Neural cell (in vitro differentiated cells): Measurements from ENCODE around the gene NUTM2B. TPM values are rescaled to one million over a fixed set of nuclear protein-coding genes. Genes with fewer than 3 reads are reported as not detected.
"Not testable (repeated sequence)": the region's sequence is repeated elsewhere in the genome, so short reads cannot be mapped to it uniquely, and the experiment has no call there.

ENCODE experiments used
- H2AFZ ChIP-seq: fragments of 200-600, 300-800 bp; sonication (generic), shearing (Covaris generic); 2 replicates; pipeline ENCODE4 v1.6.0; 2014; ENCODE audit warnings: low read depth, mild to moderate bottlenecking, antibody characterized with exemption, low read length, moderate library complexity
- H3F3A ChIP-seq: fragments of 200-600 bp; shearing (Covaris generic); 2 replicates; pipeline ENCODE4 v1.6.1; 2016; ENCODE audit warnings: mild to moderate bottlenecking, moderate library complexity, mixed read lengths, antibody characterized with exemption, low read length; ENCODE audit not compliant: insufficient read depth, poor library complexity, severe bottlenecking
- H3K27ac ChIP-seq: fragments of 200-600, 300-800 bp; sonication (generic), shearing (Covaris generic); 2 replicates; pipeline ENCODE4 v1.5.1; 2014; ENCODE audit warnings: mild to moderate bottlenecking, low read length, moderate library complexity
- H3K27me3 ChIP-seq: fragments of 300-800, 200-600 bp; sonication (generic), shearing (Covaris generic); 2 replicates; pipeline ENCODE4 v1.6.0; 2014; ENCODE audit warnings: mild to moderate bottlenecking, low read depth, low read length, moderate library complexity; ENCODE audit not compliant: insufficient read depth
- H3K36me3 ChIP-seq: fragments of 300-800, 200-600 bp; sonication (generic), shearing (Covaris generic); 2 replicates; pipeline ENCODE4 v1.5.1; 2014; ENCODE audit warnings: mild to moderate bottlenecking, antibody characterized with exemption, low read length, moderate library complexity; ENCODE audit not compliant: insufficient read depth
- H3K4me2 ChIP-seq: fragments of 300-800, 200-600 bp; sonication (generic), shearing (Covaris generic); 2 replicates; pipeline ENCODE4 v1.6.0; 2014; ENCODE audit warnings: mild to moderate bottlenecking, low read length
- H3K4me3 ChIP-seq: fragments of 300-800, 200-600 bp; sonication (generic), shearing (Covaris generic); 2 replicates; pipeline ENCODE4 v1.5.1; 2014; ENCODE audit warnings: mild to moderate bottlenecking, low read length, moderate library complexity
- H3K79me2 ChIP-seq: fragments of 200-600 bp; shearing (Covaris generic); replicated peaks from 2 replicates; pipeline ENCODE4 v1.6.0; 2014; ENCODE audit warnings: mild to moderate bottlenecking, low read length, moderate library complexity; ENCODE audit not compliant: insufficient read depth
- H3K9ac ChIP-seq: fragments of 300-800, 200-600 bp; sonication (generic), shearing (Covaris generic); 2 replicates; pipeline ENCODE4 v1.6.1; 2016; ENCODE audit warnings: mild to moderate bottlenecking, low read length, mixed read lengths
- H3K9me2 ChIP-seq: fragments of 200-600 bp; shearing (Covaris generic); 2 replicates; pipeline ENCODE4 v1.6.1; 2016; ENCODE audit warnings: mild to moderate bottlenecking, low read length, mixed read lengths; ENCODE audit not compliant: insufficient read depth
- H3K9me3 ChIP-seq: fragments of 200-600, 300-800 bp; sonication (generic), shearing (Covaris generic); 2 replicates; pipeline ENCODE4 v1.6.1; 2016; ENCODE audit warnings: mild to moderate bottlenecking, mixed run types, low read length, moderate library complexity, mixed read lengths
- H4K20me1 ChIP-seq: fragments of 200-600 bp; shearing (Covaris generic); 2 replicates; pipeline ENCODE4 v1.6.1; 2016; ENCODE audit warnings: mild to moderate bottlenecking, mixed run types; ENCODE audit not compliant: insufficient read depth
- polyA plus RNA-seq: library from polyadenylated mRNA; depleted of rRNA; stranded (reverse); fragments of >200 nt; gene quantifications from 2 replicates; pipeline ENCODE4 v1.2.3, GENCODE V29; 2014

Gene NUTM2B
- polyA plus RNA-seq, 1 donor from 2014 or later: 3.5 TPM

DNA sequence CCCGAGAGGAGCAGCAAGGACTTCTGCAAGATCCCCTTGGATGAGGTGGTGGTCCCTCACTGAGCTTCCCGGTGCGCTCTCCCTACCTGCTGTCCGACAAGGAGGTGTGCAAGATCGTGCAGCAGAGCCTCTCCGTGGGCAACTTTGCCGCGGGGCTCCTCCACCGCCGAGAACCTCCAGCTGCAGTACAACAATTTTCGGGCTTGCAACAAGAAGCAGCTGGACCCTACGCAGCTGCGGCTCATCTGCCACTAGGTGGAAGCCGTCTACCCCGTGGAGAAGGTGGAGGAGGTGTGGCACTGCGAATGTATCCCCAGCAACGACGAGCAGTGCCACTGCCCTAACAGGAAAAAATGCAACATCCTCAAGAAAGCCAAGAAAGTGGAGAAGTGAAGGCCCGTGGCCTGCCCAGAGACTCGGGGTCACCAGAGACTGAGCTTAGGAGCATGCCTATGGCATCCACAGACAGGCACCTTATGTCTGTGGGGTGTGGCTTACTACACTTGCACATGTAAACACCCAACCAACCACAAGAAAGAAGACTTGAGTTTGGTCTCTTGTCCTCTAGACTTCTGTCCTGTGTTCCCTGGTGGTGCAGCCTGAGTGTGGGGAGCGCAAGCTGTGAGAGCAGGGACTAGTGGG, 17.9 kb upstream of the NUTM2B start:
- not testable (repeated sequence) for H3F3A ChIP-seq, H4K20me1 ChIP-seq, H3K4me2 ChIP-seq, H3K27me3 ChIP-seq, H3K36me3 ChIP-seq, H3K9ac ChIP-seq, H3K27ac ChIP-seq, H3K4me3 ChIP-seq, H3K79me2 ChIP-seq, H2AFZ ChIP-seq, H3K9me2 ChIP-seq, H3K9me3 ChIP-seq

DNA sequence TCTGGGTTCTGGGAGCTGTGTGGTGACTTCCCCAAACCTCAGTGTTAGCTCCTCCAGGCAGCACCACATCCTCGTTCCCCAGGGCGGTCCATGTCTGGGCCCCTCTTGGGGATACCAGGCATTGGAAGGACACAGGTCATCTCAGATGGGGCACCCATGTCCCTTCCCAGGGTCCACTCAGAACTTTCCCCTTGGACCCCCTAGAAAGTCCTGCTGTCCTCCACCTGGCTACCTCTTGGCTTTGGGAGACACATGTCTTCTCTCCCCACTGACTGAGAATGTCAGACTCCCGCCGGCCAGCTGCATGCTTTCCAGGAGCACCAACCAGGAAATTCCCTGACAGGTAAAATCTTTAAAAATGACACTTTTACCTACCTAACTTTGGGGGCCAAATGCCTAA, 16.4 kb upstream of the NUTM2B start:
- not testable (repeated sequence) for H3K27ac ChIP-seq, H3K79me2 ChIP-seq, H3K4me2 ChIP-seq, H3F3A ChIP-seq, H4K20me1 ChIP-seq, H3K36me3 ChIP-seq, H3K4me3 ChIP-seq, H3K9me2 ChIP-seq, H3K9me3 ChIP-seq, H3K9ac ChIP-seq, H3K27me3 ChIP-seq, H2AFZ ChIP-seq

DNA sequence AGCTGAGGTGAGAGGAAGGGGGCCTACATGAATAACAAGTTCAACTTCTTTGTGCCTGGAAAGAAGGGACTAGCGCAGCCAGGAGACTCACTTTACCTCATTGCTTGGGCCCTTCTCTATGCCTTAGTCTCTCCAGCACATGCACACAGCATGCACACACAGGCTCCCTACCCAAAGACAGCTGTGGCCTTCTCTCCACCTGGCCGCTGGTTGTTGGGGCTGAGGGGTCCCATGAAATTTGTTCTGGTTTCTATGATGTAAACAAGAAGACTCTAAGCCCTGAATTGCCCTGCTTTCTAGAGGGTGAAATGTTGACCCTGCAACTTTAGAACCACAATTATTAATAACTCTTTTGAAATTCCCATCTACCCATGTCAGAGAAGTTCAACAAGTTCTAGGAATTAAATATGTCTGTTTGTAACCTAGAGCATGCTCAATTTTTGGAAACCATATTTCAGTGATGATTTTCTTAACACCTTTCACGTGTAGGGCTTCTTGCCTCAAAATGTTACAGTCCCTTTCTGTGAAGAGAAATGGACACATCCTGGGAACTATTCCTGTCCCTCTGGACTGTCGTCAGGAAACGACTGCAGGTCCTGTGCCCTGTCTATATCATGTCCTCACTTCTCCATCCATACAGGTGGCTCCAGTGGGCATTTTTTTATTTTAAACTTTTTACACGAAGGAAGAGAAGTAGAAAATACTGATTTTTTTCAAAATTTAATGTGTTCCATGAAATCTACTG, 15.4 kb upstream of the NUTM2B start:
- H3K4me3 ChIP-seq, H3K4me2 ChIP-seq, H3K27ac ChIP-seq, H3K36me3 ChIP-seq, H2AFZ ChIP-seq, H3K9me2 ChIP-seq, H3K9me3 ChIP-seq, H3F3A ChIP-seq, H3K27me3 ChIP-seq, H3K9ac ChIP-seq, H4K20me1 ChIP-seq, H3K79me2 ChIP-seq: not testable (repeated sequence)

DNA sequence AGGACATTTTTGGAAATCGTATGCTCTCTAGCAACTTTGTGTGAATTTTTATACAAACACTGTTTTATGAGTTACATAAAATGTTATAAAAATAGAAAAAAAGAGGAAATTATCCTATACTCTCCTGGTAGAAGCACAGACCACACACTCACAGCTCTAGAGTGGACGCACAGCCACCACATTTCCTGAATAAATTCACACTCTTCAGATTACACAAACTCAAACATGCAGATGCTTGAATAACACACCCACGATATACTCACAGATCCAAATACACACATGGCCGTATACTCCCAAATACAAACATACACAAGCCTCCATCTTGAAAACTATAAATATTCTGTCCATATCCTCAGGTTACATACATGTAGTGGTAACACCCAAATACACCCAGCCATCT, 14.2 kb upstream of the NUTM2B start:
- not testable (repeated sequence) for H3K9ac ChIP-seq, H4K20me1 ChIP-seq, H3F3A ChIP-seq, H2AFZ ChIP-seq, H3K9me2 ChIP-seq, H3K4me3 ChIP-seq, H3K27me3 ChIP-seq, H3K79me2 ChIP-seq, H3K27ac ChIP-seq, H3K9me3 ChIP-seq, H3K4me2 ChIP-seq, H3K36me3 ChIP-seq

DNA sequence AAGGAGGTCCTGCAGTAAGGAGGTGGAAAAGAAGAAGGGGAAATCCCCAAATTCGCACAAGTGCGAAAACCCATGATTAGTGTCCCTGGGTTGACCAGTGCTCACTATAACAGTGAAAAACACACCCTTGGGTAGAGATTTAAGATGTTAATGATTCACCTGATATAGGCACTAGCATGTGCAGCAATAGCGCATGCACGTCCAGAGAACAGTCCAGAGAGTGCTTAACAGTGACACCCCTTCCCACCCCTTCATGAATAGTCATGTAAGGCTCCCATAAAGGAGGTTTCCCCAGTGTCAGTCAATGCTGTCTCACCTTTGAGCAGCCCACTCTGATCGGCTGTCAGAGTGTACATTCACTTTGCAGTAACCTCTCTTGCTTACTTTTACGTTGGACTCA, 6.4 kb upstream of the NUTM2B start:
- H3F3A ChIP-seq, H2AFZ ChIP-seq, H3K27ac ChIP-seq: not testable (repeated sequence)

DNA sequence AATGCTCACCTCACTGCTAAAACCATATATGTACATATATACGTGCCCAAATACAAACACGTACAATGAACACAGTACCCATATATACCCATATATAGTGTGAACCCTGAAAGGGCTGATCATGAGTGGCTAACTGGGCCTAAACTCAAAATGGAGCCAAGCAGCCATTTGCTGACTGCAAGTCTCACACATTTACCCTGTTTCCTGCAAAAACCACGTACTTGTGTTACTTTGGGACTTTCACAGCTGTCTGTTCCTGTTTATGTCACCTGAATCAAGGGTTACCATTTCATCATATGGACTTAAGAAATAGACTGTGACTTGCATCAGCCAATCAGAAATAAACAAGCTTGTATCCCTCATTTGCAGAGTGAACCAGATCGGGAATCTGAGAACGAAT, 5.9 kb upstream of the NUTM2B start:
- not testable (repeated sequence) for H3K9me2 ChIP-seq, H3K27ac ChIP-seq, H4K20me1 ChIP-seq, H3K79me2 ChIP-seq, H3K9ac ChIP-seq, H3K4me2 ChIP-seq, H3K36me3 ChIP-seq, H3K9me3 ChIP-seq, H3F3A ChIP-seq, H2AFZ ChIP-seq, H3K27me3 ChIP-seq, H3K4me3 ChIP-seq

More for the DNA sequence above, 6.4 kb upstream of the NUTM2B start:
- H3K4me2 ChIP-seq, H3K9me2 ChIP-seq, H3K4me3 ChIP-seq, H3K27me3 ChIP-seq, H3K79me2 ChIP-seq, H3K9ac ChIP-seq, H3K9me3 ChIP-seq, H4K20me1 ChIP-seq, H3K36me3 ChIP-seq: not testable (repeated sequence)

DNA sequence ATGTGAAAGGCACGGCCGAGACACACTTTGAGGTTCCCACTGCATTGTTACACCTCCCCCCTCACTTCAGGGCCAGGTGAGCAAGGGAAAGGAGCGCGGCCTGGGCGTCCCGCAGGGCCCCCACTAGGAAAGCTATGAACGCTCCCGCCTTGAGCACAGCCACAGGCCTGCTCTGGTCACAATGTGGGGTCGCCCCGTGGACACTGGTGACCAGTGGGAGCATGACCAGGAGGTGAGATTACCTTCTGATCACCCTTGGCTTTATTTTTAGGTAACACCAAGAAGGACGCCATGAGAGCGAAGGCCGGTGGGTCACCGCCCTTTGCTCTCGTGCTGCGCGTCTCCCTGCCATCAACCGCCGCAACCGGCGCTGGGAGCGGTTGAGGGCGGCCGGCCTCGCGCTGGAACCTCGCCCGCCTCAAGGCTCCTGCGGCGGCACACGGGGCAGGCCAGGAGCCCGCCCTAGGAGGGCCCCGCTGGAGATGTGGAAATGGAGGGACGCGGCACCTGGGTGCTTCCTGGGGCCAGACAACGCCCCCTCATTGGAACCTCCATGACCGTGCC, 2.6 kb upstream of the NUTM2B start:
- H3K9me3 ChIP-seq, H3K27ac ChIP-seq, H3K4me3 ChIP-seq, H3K9me2 ChIP-seq, H3K27me3 ChIP-seq, H3K36me3 ChIP-seq, H2AFZ ChIP-seq, H3K4me2 ChIP-seq, H3K9ac ChIP-seq, H3F3A ChIP-seq, H4K20me1 ChIP-seq, H3K79me2 ChIP-seq: not testable (repeated sequence)

DNA sequence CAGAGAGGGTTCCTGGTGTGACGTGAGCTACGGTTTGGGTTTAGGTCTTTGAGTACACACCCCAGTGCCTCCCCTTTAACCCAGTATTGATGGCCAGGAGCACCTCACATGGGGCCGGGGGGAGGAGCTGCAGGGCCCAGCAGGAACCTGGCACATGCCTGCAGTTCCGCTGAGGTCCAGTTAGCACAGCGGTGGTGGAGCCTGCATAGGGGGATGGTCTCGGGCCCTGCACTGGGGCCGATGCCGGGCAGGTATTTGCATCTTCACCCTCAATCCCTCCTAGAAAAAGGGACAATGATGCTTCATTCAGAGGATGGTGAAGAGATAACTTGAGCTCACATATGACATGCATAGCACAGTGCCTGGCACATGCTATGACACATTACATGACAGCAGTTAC, 4.0 kb downstream of the NUTM2B start:
- not testable (repeated sequence) for H3K27me3 ChIP-seq, H3K9me2 ChIP-seq, H3K36me3 ChIP-seq, H3K4me2 ChIP-seq, H3K79me2 ChIP-seq, H3K9me3 ChIP-seq, H3K9ac ChIP-seq, H3F3A ChIP-seq, H2AFZ ChIP-seq, H3K4me3 ChIP-seq, H3K27ac ChIP-seq, H4K20me1 ChIP-seq
